ENCODE data around the gene ANKRD29. TPM values are rescaled to one million over a fixed set of nuclear protein-coding genes. Genes with fewer than 3 reads are reported as not detected.
A peak's percentile ranks its signal among the peaks of the same experiment; 100 is the strongest.

The ANKRD29 gene
- 0.33 TPM for total RNA-seq

- ATAC-seq: peak; percentile 81
- peak; percentile 48 for DNase-seq (ENCODE audit: low spot score)
Observed at GRCh38 chr18:23662309-23663263, at the start of gene ANKRD29. ANKRD29 (minus strand) TSS chr18:23662911; CDS start chr18:23662730, 181 bp downstream.

- ATAC-seq (no peak), DNase-seq (ENCODE audit: low spot score) (no peak)
Observed at GRCh38 chr18:23712445-23712844, 49.7 kb upstream of the ANKRD29 start.

GRCh38 chr18:23711426-23711825, 48.7 kb upstream of the ANKRD29 start:
- DNase-seq (ENCODE audit: low spot score): no peak
- ATAC-seq: peak; percentile 48

GRCh38 chr18:23710946-23711345, 48.2 kb upstream of the ANKRD29 start:
- DNase-seq (ENCODE audit: low spot score): no peak
- ATAC-seq: no peak

- ATAC-seq: no peak
- DNase-seq (ENCODE audit: low spot score): no peak
Observed at GRCh38 chr18:23710068-23710527, 47.4 kb upstream of the ANKRD29 start.

- ATAC-seq: no peak
- no peak for DNase-seq (ENCODE audit: low spot score)
Observed at GRCh38 chr18:23706971-23707640, 44.4 kb upstream of the ANKRD29 start.

- ATAC-seq (no peak), DNase-seq (ENCODE audit: low spot score) (no peak)
Observed at GRCh38 chr18:23704806-23705205, 42.1 kb upstream of the ANKRD29 start.

- DNase-seq (ENCODE audit: low spot score): no peak
- ATAC-seq: no peak
Observed at GRCh38 chr18:23703987-23704384, 41.3 kb upstream of the ANKRD29 start.

GRCh38 chr18:23703057-23703986, 40.6 kb upstream of the ANKRD29 start:
- DNase-seq (ENCODE audit: low spot score): no peak
- ATAC-seq: peak; percentile 99

- ATAC-seq (no peak), DNase-seq (ENCODE audit: low spot score) (no peak)
Observed at GRCh38 chr18:23702606-23703005, 39.9 kb upstream of the ANKRD29 start.

GRCh38 chr18:23701544-23702064, 38.9 kb upstream of the ANKRD29 start:
- DNase-seq (ENCODE audit: low spot score) (no peak), ATAC-seq (no peak)

- no peak for DNase-seq (ENCODE audit: low spot score)
- no peak for ATAC-seq
Observed at GRCh38 chr18:23701017-23701416, 38.3 kb upstream of the ANKRD29 start.

- ATAC-seq (no peak), DNase-seq (ENCODE audit: low spot score) (no peak)
Observed at GRCh38 chr18:23694637-23695430, 32.1 kb upstream of the ANKRD29 start.

GRCh38 chr18:23693846-23694245, 31.1 kb upstream of the ANKRD29 start:
- DNase-seq (ENCODE audit: low spot score) (no peak), ATAC-seq (no peak)

- ATAC-seq (no peak), DNase-seq (ENCODE audit: low spot score) (no peak)
Observed at GRCh38 chr18:23690505-23691068, 27.9 kb upstream of the ANKRD29 start.

GRCh38 chr18:23689616-23690504, 27.1 kb upstream of the ANKRD29 start:
- ATAC-seq: peak; percentile 64
- DNase-seq (ENCODE audit: low spot score): peak; percentile 48

- ATAC-seq: peak; percentile 96
- peak; percentile 62 for DNase-seq (ENCODE audit: low spot score)
Observed at GRCh38 chr18:23689031-23689615, 26.4 kb upstream of the ANKRD29 start, which contains the start of gene LAMA3. LAMA3 (plus strand) TSS chr18:23689453; CDS start chr18:23689684, 231 bp downstream.

GRCh38 chr18:23688528-23688927, 25.8 kb upstream of the ANKRD29 start:
- ATAC-seq: no peak
- DNase-seq (ENCODE audit: low spot score): no peak
